ENCODE measurements around the gene DHCR7. TPM values are rescaled to one million over a fixed set of nuclear protein-coding genes. Genes with fewer than 3 reads are reported as not detected.

DHCR7 gene
- total RNA-seq, 1 donor from 2014 or later = 9.9 TPM

GRCh38 chr11:71391352-71391751, 56.8 kb downstream of the DHCR7 start:
- Histone ChIP-seq H3K9me3 (ENCODE audit: control insufficient read depth in 3 of 3, low read length in 3 of 3) (no peaks in the 10 kb centered on the region), H3K36me3 (ENCODE audit: control insufficient read depth in 3 of 3, insufficient read depth in 3 of 3, low read length in 3 of 3) (no peaks in the 10 kb centered on the region), H3K9ac (ENCODE audit: low read depth in 1 of 3, low read length in 3 of 3) (no peak overlapping the region), H3K27me3 (ENCODE audit: control insufficient read depth in 3 of 3, insufficient read depth in 3 of 3, low read length in 3 of 3) (peaks cover 30 to 38% (median 31%) of the 10 kb centered on the region in 3 donors), H3K4me1 (ENCODE audit: control insufficient read depth in 3 of 3, insufficient read depth in 3 of 3, low read length in 3 of 3) (no peaks in the 10 kb centered on the region), H3K27ac (ENCODE audit: low read depth, low read length) (no peak overlapping the region), H3K4me3 (ENCODE audit: low read length in 3 of 3) (no peak overlapping the region)

- Histone ChIP-seq H3K27me3 (ENCODE audit: control insufficient read depth in 3 of 3, insufficient read depth in 3 of 3, low read length in 3 of 3) (peaks cover 29 to 38% (median 31%) of the 10 kb centered on the region in 3 donors), H3K9me3 (ENCODE audit: control insufficient read depth in 3 of 3, low read length in 3 of 3) (no peaks in the 10 kb centered on the region), H3K27ac (ENCODE audit: low read depth, low read length) (no peak overlapping the region), H3K4me1 (ENCODE audit: control insufficient read depth in 3 of 3, insufficient read depth in 3 of 3, low read length in 3 of 3) (no peaks in the 10 kb centered on the region), H3K4me3 (ENCODE audit: low read length in 3 of 3) (no peak overlapping the region), H3K9ac (ENCODE audit: low read depth in 1 of 3, low read length in 3 of 3) (no peak overlapping the region), H3K36me3 (ENCODE audit: control insufficient read depth in 3 of 3, insufficient read depth in 3 of 3, low read length in 3 of 3) (no peaks in the 10 kb centered on the region)
Measured at GRCh38 chr11:71388637-71389235, 59.5 kb downstream of the DHCR7 start.

GRCh38 chr11:71387784-71388636, 60.2 kb downstream of the DHCR7 start:
- Histone ChIP-seq H3K27ac (ENCODE audit: low read depth, low read length) (no peak overlapping the region), H3K36me3 (ENCODE audit: control insufficient read depth in 3 of 3, insufficient read depth in 3 of 3, low read length in 3 of 3) (no peaks in the 10 kb centered on the region), H3K9ac (ENCODE audit: low read depth in 1 of 3, low read length in 3 of 3) (no peak overlapping the region), H3K4me3 (ENCODE audit: low read length in 3 of 3) (no peak overlapping the region), H3K27me3 (ENCODE audit: control insufficient read depth in 3 of 3, insufficient read depth in 3 of 3, low read length in 3 of 3) (peaks cover 25 to 35% (median 31%) of the 10 kb centered on the region in 3 donors), H3K4me1 (ENCODE audit: control insufficient read depth in 3 of 3, insufficient read depth in 3 of 3, low read length in 3 of 3) (no peaks in the 10 kb centered on the region), H3K9me3 (ENCODE audit: control insufficient read depth in 3 of 3, low read length in 3 of 3) (no peaks in the 10 kb centered on the region)

- no peak overlapping the region for H3K4me3 ChIP-seq (ENCODE audit: low read length in 3 of 3)
- H3K36me3 ChIP-seq (ENCODE audit: control insufficient read depth in 3 of 3, insufficient read depth in 3 of 3, low read length in 3 of 3) = no peaks in the 10 kb centered on the region
- H3K4me1 ChIP-seq (ENCODE audit: control insufficient read depth in 3 of 3, insufficient read depth in 3 of 3, low read length in 3 of 3) = no peaks in the 10 kb centered on the region
- H3K27ac ChIP-seq (ENCODE audit: low read depth, low read length) = no peak overlapping the region
- no peak overlapping the region for H3K9ac ChIP-seq (ENCODE audit: low read depth in 1 of 3, low read length in 3 of 3)
- H3K27me3 ChIP-seq (ENCODE audit: control insufficient read depth in 3 of 3, insufficient read depth in 3 of 3, low read length in 3 of 3) = peaks cover 25 to 32% (median 28%) of the 10 kb centered on the region in 3 donors
- H3K9me3 ChIP-seq (ENCODE audit: control insufficient read depth in 3 of 3, low read length in 3 of 3) = no peaks in the 10 kb centered on the region
Measured at GRCh38 chr11:71387200-71387599, 61.0 kb downstream of the DHCR7 start.

GRCh38 chr11:71386202-71386601, 62.0 kb downstream of the DHCR7 start:
- no peaks in the 10 kb centered on the region for H3K4me1 ChIP-seq (ENCODE audit: control insufficient read depth in 3 of 3, insufficient read depth in 3 of 3, low read length in 3 of 3)
- no peak overlapping the region for H3K9ac ChIP-seq (ENCODE audit: low read depth in 1 of 3, low read length in 3 of 3)
- peaks cover 24 to 29% (median 25%) of the 10 kb centered on the region in 3 donors for H3K27me3 ChIP-seq (ENCODE audit: control insufficient read depth in 3 of 3, insufficient read depth in 3 of 3, low read length in 3 of 3)
- H3K27ac ChIP-seq (ENCODE audit: low read depth, low read length) = no peak overlapping the region
- no peaks in the 10 kb centered on the region for H3K9me3 ChIP-seq (ENCODE audit: control insufficient read depth in 3 of 3, low read length in 3 of 3)
- H3K36me3 ChIP-seq (ENCODE audit: control insufficient read depth in 3 of 3, insufficient read depth in 3 of 3, low read length in 3 of 3) = no peaks in the 10 kb centered on the region
- H3K4me3 ChIP-seq (ENCODE audit: low read length in 3 of 3) = no peak overlapping the region

GRCh38 chr11:71385091-71385490, 63.1 kb downstream of the DHCR7 start:
- no peaks in the 10 kb centered on the region for H3K36me3 ChIP-seq (ENCODE audit: control insufficient read depth in 3 of 3, insufficient read depth in 3 of 3, low read length in 3 of 3)
- no peak overlapping the region for H3K4me3 ChIP-seq (ENCODE audit: low read length in 3 of 3)
- H3K9me3 ChIP-seq (ENCODE audit: control insufficient read depth in 3 of 3, low read length in 3 of 3) = no peaks in the 10 kb centered on the region
- no peak overlapping the region for H3K9ac ChIP-seq (ENCODE audit: low read depth in 1 of 3, low read length in 3 of 3)
- H3K27me3 ChIP-seq (ENCODE audit: control insufficient read depth in 3 of 3, insufficient read depth in 3 of 3, low read length in 3 of 3) = peaks cover 16 to 25% (median 19%) of the 10 kb centered on the region in 3 donors
- no peak overlapping the region for H3K27ac ChIP-seq (ENCODE audit: low read depth, low read length)
- no peaks in the 10 kb centered on the region for H3K4me1 ChIP-seq (ENCODE audit: control insufficient read depth in 3 of 3, insufficient read depth in 3 of 3, low read length in 3 of 3)

- no peak overlapping the region for H3K27ac ChIP-seq (ENCODE audit: low read depth, low read length)
- H3K9me3 ChIP-seq (ENCODE audit: control insufficient read depth in 3 of 3, low read length in 3 of 3) = no peaks in the 10 kb centered on the region
- H3K4me3 ChIP-seq (ENCODE audit: low read length in 3 of 3) = no peak overlapping the region
- H3K4me1 ChIP-seq (ENCODE audit: control insufficient read depth in 3 of 3, insufficient read depth in 3 of 3, low read length in 3 of 3) = no peaks in the 10 kb centered on the region
- H3K9ac ChIP-seq (ENCODE audit: low read depth in 1 of 3, low read length in 3 of 3) = no peak overlapping the region
- no peaks in the 10 kb centered on the region for H3K36me3 ChIP-seq (ENCODE audit: control insufficient read depth in 3 of 3, insufficient read depth in 3 of 3, low read length in 3 of 3)
- H3K27me3 ChIP-seq (ENCODE audit: control insufficient read depth in 3 of 3, insufficient read depth in 3 of 3, low read length in 3 of 3) = peaks cover 11 to 20% (median 17%) of the 10 kb centered on the region in 3 donors
Measured at GRCh38 chr11:71384561-71384960, 63.6 kb downstream of the DHCR7 start.

Small RNAs within 50 kb of the gene (small RNA-seq; reads per million reads assigned to genes)
- gene MIR6754 = not detected

Other genes starting within 250 kb of the DHCR7 start
- gene SHANK2, start 195.8 kb downstream of the DHCR7 start, total RNA-seq = 2.6 TPM
- gene NADSYN1, start 4.8 kb upstream of the DHCR7 start, total RNA-seq = 27.7 TPM
- not detected for gene KRTAP5-7, start 78.9 kb upstream of the DHCR7 start, total RNA-seq
- gene KRTAP5-8, start 89.6 kb upstream of the DHCR7 start, total RNA-seq = not detected
- gene KRTAP5-9, start 100.0 kb upstream of the DHCR7 start, total RNA-seq = not detected
- not detected for gene KRTAP5-10, start 117.2 kb upstream of the DHCR7 start, total RNA-seq
- gene KRTAP5-11, start 134.5 kb upstream of the DHCR7 start, total RNA-seq = not detected

All from skeletal muscle tissue (tissue), 5 donors.